Anterior cingulate cortex (tissue), 58 donors: ENCODE results near the gene TSPAN9.
A peak's percentile ranks its signal among the peaks of the same experiment; 100 is the strongest.

Experiments
- DNase-seq, 58 donors: peaks; one replicate each; lab custom pipeline; 2025; lab: John Stamatoyannopoulos, UW

Gene TSPAN9

DNA sequence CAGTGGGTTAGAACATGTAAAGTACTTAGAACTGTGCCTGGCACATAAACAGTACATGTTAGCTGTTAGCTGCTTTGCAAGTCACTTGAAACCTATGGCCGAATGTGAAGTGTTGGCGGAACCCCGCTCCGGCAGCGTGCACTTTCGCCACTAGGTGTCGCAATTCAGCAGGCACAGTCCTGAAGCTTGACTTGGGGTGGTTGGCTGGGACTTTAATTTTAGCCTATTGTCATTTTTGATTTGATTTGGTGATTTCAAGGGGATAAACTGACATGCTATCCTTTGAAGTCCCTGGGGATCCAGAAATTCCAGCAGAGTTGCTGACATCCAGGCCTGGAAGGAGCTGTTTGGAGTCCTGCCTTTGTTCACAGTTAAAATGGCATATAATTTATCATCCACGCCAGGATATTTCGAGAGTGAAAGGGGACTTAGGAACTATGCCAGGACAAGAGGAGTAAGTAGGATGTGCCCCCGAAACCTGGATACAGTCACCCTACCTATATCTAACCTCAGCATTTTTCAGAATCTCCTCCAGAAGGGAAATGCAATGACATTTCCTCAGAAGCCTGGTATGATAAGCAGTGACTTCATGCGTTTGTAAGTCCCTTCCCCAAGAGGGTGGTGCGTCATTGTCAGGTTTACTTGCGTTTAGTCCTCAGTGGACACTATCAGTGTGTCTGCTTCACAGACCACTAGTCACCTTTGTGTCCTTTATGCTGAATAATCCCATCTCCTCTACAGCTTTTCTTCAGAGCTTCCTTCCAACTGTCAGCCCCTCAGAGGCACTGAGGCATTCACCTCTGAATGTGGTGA lies 3.5 kb upstream of the TSPAN9 start:
- DNase-seq, result peak in 56 of 58 donors; percentile 21 to 87 (median 56)

GRCh38 chr12:3075315-3075714 lies 1.9 kb upstream of the TSPAN9 start:
- no peak for DNase-seq

DNA sequence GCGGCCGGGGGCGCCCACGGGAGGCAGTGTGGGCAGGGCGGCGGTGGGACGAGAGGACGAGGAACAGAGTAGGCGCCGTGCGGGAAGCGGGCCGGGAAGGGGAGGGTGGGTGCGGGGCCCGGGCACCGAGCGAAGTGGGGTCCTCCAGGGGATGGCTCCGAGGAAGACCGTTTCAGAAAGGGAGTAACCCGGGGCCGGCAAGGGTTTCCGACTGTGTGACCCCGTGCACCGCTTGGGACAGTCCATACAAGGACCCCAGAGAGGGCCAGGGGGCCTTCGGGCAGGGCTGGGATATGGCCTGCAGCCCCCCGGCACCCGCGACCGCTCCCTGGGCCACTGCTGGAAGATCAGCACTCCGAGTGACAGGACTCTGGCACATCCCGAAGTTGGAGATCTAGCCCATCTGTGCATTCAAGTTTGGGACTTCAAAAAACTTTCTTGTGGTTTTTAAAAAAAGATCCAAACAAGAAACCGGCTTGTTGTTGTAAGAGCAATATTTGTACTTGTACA lies 448 bp downstream of the TSPAN9 start:
- DNase-seq, result no peak

DNA sequence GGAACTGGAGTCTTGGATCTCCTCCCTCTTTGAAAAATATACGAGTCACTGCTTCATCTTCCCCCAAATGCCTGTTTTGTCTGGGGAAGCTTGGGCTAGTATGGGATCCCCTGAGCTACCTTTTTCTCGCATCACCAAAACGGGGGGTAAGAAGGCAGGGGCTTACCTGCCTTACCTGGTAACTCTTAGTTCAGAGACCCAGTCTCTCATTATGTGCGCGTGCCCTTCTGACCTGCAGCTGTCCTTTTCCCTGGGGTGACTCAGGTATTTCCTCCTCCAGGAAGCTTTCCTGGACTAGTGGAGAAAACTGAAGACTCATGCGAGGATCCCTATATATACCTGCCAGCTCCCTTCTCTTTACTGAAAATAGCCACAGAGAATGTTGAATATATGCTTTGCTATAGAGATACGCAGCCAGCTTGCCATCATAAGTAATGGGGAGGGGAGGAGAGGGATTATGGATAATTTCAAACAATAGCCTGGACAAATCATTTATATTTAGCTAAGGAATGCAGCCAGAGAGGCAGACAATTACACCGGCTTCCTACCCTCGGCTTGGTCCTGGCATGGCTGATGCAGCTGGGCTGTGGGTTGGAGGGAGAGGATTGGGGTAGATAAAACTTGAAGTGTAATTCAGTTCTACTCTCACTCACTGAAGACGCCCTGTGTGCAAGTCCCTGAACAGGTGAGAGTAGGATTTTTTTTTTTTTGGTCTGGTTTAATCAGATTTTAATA lies 1.1 kb downstream of the TSPAN9 start:
- no peak for DNase-seq

- no peak for DNase-seq
Measured at GRCh38 chr12:3081091-3081490, 3.9 kb downstream of the TSPAN9 start.

GRCh38 chr12:3081886-3082285 lies 4.7 kb downstream of the TSPAN9 start:
- DNase-seq, result no peak

GRCh38 chr12:3083241-3083920 lies 6.2 kb downstream of the TSPAN9 start:
- no peak for DNase-seq

GRCh38 chr12:3083921-3084347 lies 6.8 kb downstream of the TSPAN9 start:
- no peak for DNase-seq

GRCh38 chr12:3084742-3085141 lies 7.6 kb downstream of the TSPAN9 start:
- no peak for DNase-seq

DNA sequence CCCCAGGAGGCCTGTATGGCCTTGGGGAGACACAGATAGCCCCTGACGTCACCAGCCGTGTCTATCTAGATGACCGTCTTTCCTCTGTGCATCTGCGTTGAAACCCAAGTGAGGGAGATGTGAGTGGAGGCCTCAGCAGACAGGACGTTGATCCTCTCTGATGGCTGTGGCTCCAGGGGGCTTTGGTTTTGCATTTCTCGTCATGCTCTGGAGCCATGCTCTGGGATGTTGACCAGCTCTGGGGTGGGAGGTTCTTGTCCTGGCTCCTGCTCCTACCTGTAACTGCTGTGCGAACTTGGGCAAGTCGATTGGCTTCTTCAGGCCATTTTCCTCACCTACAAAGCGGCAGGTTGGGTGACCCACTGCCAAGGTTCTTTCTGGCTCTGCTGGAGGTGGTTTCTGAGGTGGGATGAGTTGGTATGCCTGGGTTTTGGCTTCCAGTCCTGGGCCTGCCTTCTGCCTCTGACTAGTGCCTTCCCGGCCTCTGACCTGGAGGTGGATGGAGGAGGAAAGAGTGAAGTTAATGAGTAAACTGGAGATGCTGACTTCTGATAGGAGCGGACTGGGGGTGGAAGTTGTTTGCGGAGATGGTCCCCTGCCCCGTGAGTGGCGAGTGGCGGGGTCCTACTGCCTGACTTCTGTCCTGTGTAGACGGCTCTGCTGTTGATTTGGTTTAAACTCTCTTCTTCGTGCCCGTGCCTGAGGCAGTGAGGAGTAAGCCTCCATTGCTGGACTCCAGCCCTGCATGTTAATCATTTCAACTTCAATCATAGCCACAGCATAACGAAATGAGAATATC lies 8.4 kb downstream of the TSPAN9 start:
- no peak for DNase-seq

- DNase-seq, result no peak
Measured at GRCh38 chr12:3086211-3086610, 9.0 kb downstream of the TSPAN9 start.

- DNase-seq, result no peak
Measured at GRCh38 chr12:3086729-3087323, 9.6 kb downstream of the TSPAN9 start.

GRCh38 chr12:3087758-3088650 lies 10.8 kb downstream of the TSPAN9 start:
- no peak for DNase-seq

- no peak for DNase-seq
Measured at GRCh38 chr12:3089588-3089987, 12.4 kb downstream of the TSPAN9 start.

DNA sequence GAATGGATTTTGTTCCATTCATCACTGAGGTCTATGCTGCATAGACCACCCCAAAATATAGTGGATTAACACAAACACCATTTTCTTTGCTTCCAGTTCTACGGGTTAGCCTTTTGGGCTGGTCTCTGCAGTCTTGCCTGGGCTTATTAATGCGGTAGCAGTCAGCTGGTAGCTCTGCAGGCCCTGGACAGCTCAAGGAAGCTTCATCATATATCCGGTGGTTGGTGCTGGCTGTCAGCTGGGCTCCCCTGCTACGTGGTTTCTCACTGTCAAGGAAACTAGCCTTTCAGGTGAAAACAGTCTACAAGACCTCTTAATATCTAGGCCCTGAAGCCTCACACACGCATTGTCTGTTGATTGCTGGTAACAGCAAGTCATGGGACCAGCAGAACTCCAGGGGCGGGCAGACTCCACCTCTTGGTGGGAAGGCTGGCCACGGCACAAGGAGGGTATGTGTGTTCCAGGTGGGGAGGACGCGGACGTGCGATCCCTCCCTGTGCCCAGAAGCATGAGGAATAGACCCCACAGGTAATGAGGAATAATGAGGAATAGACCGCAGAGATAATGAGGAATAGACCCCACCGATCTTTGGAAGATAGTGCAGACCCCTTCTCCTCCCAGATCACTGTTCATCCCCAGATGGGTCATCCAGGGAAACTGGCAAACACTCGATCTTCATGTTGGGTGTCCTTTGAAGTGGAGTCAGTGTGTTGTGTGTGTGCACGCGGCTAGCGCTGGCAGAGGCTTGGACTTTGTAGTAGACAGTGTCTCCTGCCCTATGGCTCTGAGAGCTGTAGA lies 13.3 kb downstream of the TSPAN9 start:
- DNase-seq, result no peak

DNA sequence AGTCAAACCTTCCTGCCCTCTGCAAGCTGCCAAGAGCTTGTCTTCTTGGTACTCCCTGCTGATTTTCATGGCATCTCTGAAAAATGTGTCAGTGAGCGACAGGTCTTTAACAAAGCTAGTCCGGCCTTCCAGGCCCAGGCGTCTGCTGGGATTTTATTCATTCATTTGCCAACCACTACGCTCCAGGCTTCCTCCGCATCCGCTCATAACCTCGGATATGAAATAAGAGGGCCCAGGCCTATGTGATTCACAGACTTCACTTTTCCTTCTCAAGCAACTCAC lies 13.8 kb downstream of the TSPAN9 start:
- DNase-seq, result no peak

- peak in 2 of 58 donors; percentile 9 to 45 for DNase-seq
Measured at GRCh38 chr12:3091382-3092241, 14.4 kb downstream of the TSPAN9 start.
